GM19324 (cell line): ENCODE data around the gene PEAK1.
"Not testable (repeated sequence)": the region's sequence is repeated elsewhere in the genome, so short reads cannot be mapped to it uniquely, and the experiment has no call there.

Experiments
- ATAC-seq: cut with Tn5 transposase; IDR thresholded peaks from one replicate; pipeline ENCODE4 v1.9.1; 2021; ENCODE audit warnings: mild to moderate bottlenecking, moderate library complexity; ENCODE audit not compliant: unreplicated experiment, low FRiP score

PEAK1 gene

GRCh38 chr15:77185242-77185785, 234.6 kb downstream of the PEAK1 start:
- ATAC-seq, result no peak

GRCh38 chr15:77184352-77184751, 235.6 kb downstream of the PEAK1 start:
- not testable (repeated sequence) for ATAC-seq

- ATAC-seq, result no peak
Measured at GRCh38 chr15:77183066-77183465, 236.8 kb downstream of the PEAK1 start.

GRCh38 chr15:77181305-77182074, 238.4 kb downstream of the PEAK1 start:
- ATAC-seq, result peak; percentile 50

GRCh38 chr15:77180757-77181156, 239.1 kb downstream of the PEAK1 start:
- ATAC-seq, result no peak

GRCh38 chr15:77180270-77180669, 239.6 kb downstream of the PEAK1 start:
- ATAC-seq, result no peak

GRCh38 chr15:77179541-77179998, 240.3 kb downstream of the PEAK1 start:
- ATAC-seq, result peak; percentile 50

- ATAC-seq, result no peak
Measured at GRCh38 chr15:77178411-77178810, 241.5 kb downstream of the PEAK1 start.

GRCh38 chr15:77176148-77176547, 243.8 kb downstream of the PEAK1 start:
- ATAC-seq, result not testable (repeated sequence)

GRCh38 chr15:77173487-77173886, 246.4 kb downstream of the PEAK1 start:
- no peak for ATAC-seq

- ATAC-seq, result no peak
Measured at GRCh38 chr15:77171221-77171967, 248.5 kb downstream of the PEAK1 start.

- no peak for ATAC-seq
Measured at GRCh38 chr15:77168616-77169015, 251.3 kb downstream of the PEAK1 start.

- ATAC-seq, result no peak
Measured at GRCh38 chr15:77168141-77168540, 251.8 kb downstream of the PEAK1 start.

- no peak for ATAC-seq
Measured at GRCh38 chr15:77167406-77167805, 252.5 kb downstream of the PEAK1 start.

GRCh38 chr15:77163781-77164384, 256.0 kb downstream of the PEAK1 start:
- ATAC-seq, result no peak

- ATAC-seq, result no peak
Measured at GRCh38 chr15:77162872-77163633, 256.9 kb downstream of the PEAK1 start.

GRCh38 chr15:77160562-77161478, 259.1 kb downstream of the PEAK1 start:
- no peak for ATAC-seq

- not testable (repeated sequence) for ATAC-seq
Measured at GRCh38 chr15:77156000-77156399, 263.9 kb downstream of the PEAK1 start.

GRCh38 chr15:77148191-77148590, 271.7 kb downstream of the PEAK1 start:
- ATAC-seq, result no peak
